Panc1 (cell line): ENCODE data around the gene ZNF407. TPM values are rescaled to one million over a fixed set of nuclear protein-coding genes. Genes with fewer than 3 reads are reported as not detected.

ENCODE experiments used
- ATAC-seq: fragments of 200-7000 bp; cut with Tn5 transposase; 2 replicates; pipeline ENCODE4 v1.9.1; 2020; ENCODE audit warnings: mild to moderate bottlenecking, moderate library complexity
- BruUV-seq: library from RNA; stranded (reverse); fragments of 400-500 nt; replicated peaks from 2 replicates; lab custom pipeline; 2021; lab: Mats Ljungman, UMichigan
- CTCF ChIA-PET: fragments of 300-600 bp; sonication (Branson Sonifier 250); formaldehyde crosslinking; loops from one replicate; lab custom pipeline; 2022; ENCODE audit warnings: antibody characterized with exemption; lab: Charles Lee
- POLR2A ChIA-PET: fragments of 300-600 bp; sonication (Branson Sonifier 250); formaldehyde crosslinking; loops from one replicate; lab custom pipeline; 2022; ENCODE audit warnings: antibody characterized with exemption; lab: Charles Lee
- DNase-seq: peaks from one replicate; pipeline ENCODE4 v3.0.0-alpha.2; 2010; ENCODE audit warnings: low read depth, low spot score
- H3K27ac ChIP-seq: 2 replicates; pipeline ENCODE4 v1.5.1; 2011; ENCODE audit warnings: mild to moderate bottlenecking, low read length, inconsistent platforms
- H3K27me3 ChIP-seq: fragments of 200-500 bp; sonication (Bioruptor generic); 2 replicates; pipeline ENCODE4 v1.6.0; 2014; ENCODE audit warnings: low read length, inconsistent platforms; ENCODE audit not compliant: control insufficient read depth, insufficient read depth
- H3K36me3 ChIP-seq: fragments of 200-500 bp; sonication (Bioruptor generic); 2 replicates; pipeline ENCODE4 v1.5.1; 2014; ENCODE audit warnings: inconsistent platforms, mild to moderate bottlenecking, low read length, moderate library complexity; ENCODE audit not compliant: control insufficient read depth, insufficient read depth
- H3K4me1 ChIP-seq: 2 replicates; pipeline ENCODE4 v1.5.1; 2011; ENCODE audit warnings: inconsistent platforms, mild to moderate bottlenecking, low read length, moderate library complexity; ENCODE audit not compliant: control insufficient read depth, insufficient read depth
- H3K4me3 ChIP-seq, 2 experiments: 2 replicates each; pipeline ENCODE4 v1.5.1; 2011 to 2012; ENCODE audit warnings: low read depth in 2 of 2, low read length in 2 of 2, mild to moderate bottlenecking in 2 of 2, inconsistent platforms in 1 of 2, moderate library complexity in 1 of 2
- H3K9me3 ChIP-seq: fragments of 200-500 bp; sonication (Bioruptor generic); 2 replicates; pipeline ENCODE4 v1.5.1; 2014; ENCODE audit warnings: low read depth, mild to moderate bottlenecking, inconsistent platforms, low read length, moderate library complexity; ENCODE audit not compliant: control insufficient read depth, insufficient read depth
- CTCF ChIP-seq: fragments of 450-650 bp; IDR thresholded peaks from 2 replicates; pipeline ENCODE4 v1.5.1; 2017; ENCODE audit warnings: mild to moderate bottlenecking
- POLR2AphosphoS5 ChIP-seq: IDR thresholded peaks from 2 replicates; pipeline ENCODE4 v1.6.1; 2012; ENCODE audit warnings: mild to moderate bottlenecking, low read depth, low read length, moderate library complexity
- REST ChIP-seq, 2 experiments: IDR thresholded peaks; 2 replicates each; pipeline ENCODE4 v1.6.1; 2011 to 2012; ENCODE audit warnings: low read depth in 2 of 2, control low read depth in 1 of 2, low read length in 1 of 2, mild to moderate bottlenecking in 1 of 2, moderate library complexity in 1 of 2; ENCODE audit not compliant: insufficient read depth in 1 of 2
- SIN3A ChIP-seq: IDR thresholded peaks from 2 replicates; pipeline ENCODE4 v1.6.1; 2012; ENCODE audit warnings: low read depth, mild to moderate bottlenecking, low read length, moderate library complexity, borderline replicate concordance; ENCODE audit not compliant: insufficient read depth
- TCF7L2 ChIP-seq: IDR thresholded peaks from 2 replicates; pipeline ENCODE4 v1.6.1; 2011; ENCODE audit warnings: mild to moderate bottlenecking, low read depth, low read length, inconsistent platforms
- in situ Hi-C: cut with HindIII; loops from 2 replicates; pipeline ENCODE4 v1.10.0; 2016; ENCODE audit warnings: low sequenced_read_pairs, low pct_unique_long_range_greater_than_20kb
- intact Hi-C: fragments of 100-400 bp; cut with micrococcal nuclease; formaldehyde crosslinking; loops from one replicate; pipeline ENCODE4 v1.10.0; 2022; ENCODE audit not compliant: unreplicated experiment
- total RNA-seq: library from RNA; stranded (reverse); gene quantifications from one replicate; pipeline ENCODE4 v1.2.1, GENCODE V29; 2021; ENCODE audit not compliant: unreplicated experiment

Gene ZNF407
- total RNA-seq, 1 experiment from 2014 or later: 16.8 TPM

GRCh38 chr18:74940856-74941255 lies 343.2 kb downstream of the ZNF407 start:
- intact Hi-C loops: no loop called here
- ATAC-seq (no peak), DNase-seq (no peak)
- Histone ChIP-seq H3K36me3 (no peaks in the 10 kb centered on the region), H3K4me1 (peaks cover 28% of the 10 kb centered on the region), H3K27ac (no peak overlapping the region), H3K4me3 (no peak overlapping the region), H3K9me3 (no peaks in the 10 kb centered on the region), H3K27me3 (no peaks in the 10 kb centered on the region)
- TF ChIP-seq POLR2AphosphoS5 (no peak), CTCF (no peak), SIN3A (no peak), TCF7L2 (no peak), REST (IDR thresholded peaks at IDR 0.05; ENCODE audit: insufficient read depth in 1 of 2, low read depth in 2 of 2, low read length in 1 of 2) (no peak)
- in situ Hi-C loops: no loop called here
- no TSS peak for BruUV-seq
- CTCF ChIA-PET: no interaction called here
- POLR2A ChIA-PET: no interaction called here

GRCh38 chr18:74942319-74942910 lies 344.7 kb downstream of the ZNF407 start:
- intact Hi-C loops: no loop called here

More at GRCh38 chr18:74942319-74942910, 344.7 kb downstream of the ZNF407 start:
- TF ChIP-seq SIN3A: no peak
- no peak for TF ChIP-seq TCF7L2
- TF ChIP-seq POLR2AphosphoS5: no peak
- no peak for TF ChIP-seq CTCF
- no peak for TF ChIP-seq REST (IDR thresholded peaks at IDR 0.05; ENCODE audit: insufficient read depth in 1 of 2, low read depth in 2 of 2, low read length in 1 of 2)
- Histone ChIP-seq H3K27ac (no peak overlapping the region), H3K36me3 (no peaks in the 10 kb centered on the region), H3K9me3 (no peaks in the 10 kb centered on the region), H3K27me3 (no peaks in the 10 kb centered on the region), H3K4me3 (no peak overlapping the region), H3K4me1 (peaks cover 34% of the 10 kb centered on the region)
- in situ Hi-C loops: no loop called here
- ATAC-seq: no peak
- CTCF ChIA-PET: no interaction called here
- BruUV-seq: no TSS peak
- DNase-seq: no peak
- POLR2A ChIA-PET: no interaction called here
